ENCODE data around the gene CDK5RAP2.

CDK5RAP2 gene

DNA sequence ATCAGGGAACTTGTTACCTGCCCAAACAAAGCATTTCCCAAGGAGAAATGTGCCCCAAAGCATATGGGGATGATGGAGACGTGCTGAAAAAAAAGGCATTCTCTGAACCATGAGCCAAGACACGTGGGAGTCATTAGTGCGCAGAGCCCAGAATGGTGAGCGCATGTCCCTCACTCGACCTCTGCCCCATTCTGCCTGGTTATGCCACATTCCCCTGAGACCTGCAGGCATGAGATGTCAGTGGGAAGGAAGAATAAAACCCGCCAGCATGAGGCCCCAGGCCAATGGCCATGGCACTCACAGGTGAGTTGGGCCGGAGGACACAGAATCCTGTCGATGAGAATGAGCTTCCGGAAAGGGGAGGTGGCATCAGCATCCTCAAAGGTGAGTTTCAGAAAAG, 228.9 kb downstream of the CDK5RAP2 start:
- H3K9me3 ChIP-seq (replicated peaks in 1 of 11), result no peaks in the 10 kb centered on the region
- H3K27me3 ChIP-seq, result no peaks in the 10 kb centered on the region
- H3K27ac ChIP-seq, result no peak overlapping the region
- 0 out of 20 replicates have a peak, but pooled peaks cover 0 to 4% (median 0%) of the 10 kb centered on the region in 10 experiments for H3K4me1 ChIP-seq
- TF ChIP-seq Cebpa-rat (IDR thresholded peaks at IDR 0.05), result no peak
- no peaks in the 10 kb centered on the region for H3K36me3 ChIP-seq
- no peaks in the 10 kb centered on the region for H4K20me1 ChIP-seq
- H3K4me3 ChIP-seq, result no peak overlapping the region
- no peak overlapping the region for H3K4me2 ChIP-seq
- no peak overlapping the region for H3K9ac ChIP-seq

GRCh38 chr9:120350596-120350995, 229.4 kb downstream of the CDK5RAP2 start:
- Histone ChIP-seq H3K27me3 (no peaks in the 10 kb centered on the region), H3K4me3 (no peak overlapping the region)

GRCh38 chr9:120348951-120349429, 231.0 kb downstream of the CDK5RAP2 start:
- no peaks in the 10 kb centered on the region for H3K9me3 ChIP-seq (replicated peaks in 1 of 11)
- H3K27ac ChIP-seq, result peak overlapping the region in 2 of 11 experiments; percentile 25; a peak in 2 of 22 replicates
- no peak overlapping the region for H3K9ac ChIP-seq
- no peaks in the 10 kb centered on the region for H4K20me1 ChIP-seq
- H3K4me3 ChIP-seq, result no peak overlapping the region
- no peaks in the 10 kb centered on the region for H3K27me3 ChIP-seq
- H3K36me3 ChIP-seq, result no peaks in the 10 kb centered on the region
- TF ChIP-seq Cebpa-rat (IDR thresholded peaks at IDR 0.05), result no peak
- H3K4me1 ChIP-seq, result peaks cover 0 to 6% (median 2%) of the 10 kb centered on the region in 10 experiments; a peak in 3 of 20 replicates
- no peak overlapping the region for H3K4me2 ChIP-seq

More at GRCh38 chr9:120350596-120350995, 229.4 kb downstream of the CDK5RAP2 start:
- H3K9ac ChIP-seq, result no peak overlapping the region
- no peak overlapping the region for H3K4me2 ChIP-seq
- H3K27ac ChIP-seq, result no peak overlapping the region
- no peak for TF ChIP-seq Cebpa-rat (IDR thresholded peaks at IDR 0.05)
- H4K20me1 ChIP-seq, result no peaks in the 10 kb centered on the region
- H3K4me1 ChIP-seq, result peaks cover 0 to 4% (median 0%) of the 10 kb centered on the region in 10 experiments; a peak in 1 of 20 replicates
- no peaks in the 10 kb centered on the region for H3K9me3 ChIP-seq (replicated peaks in 1 of 11)
- no peaks in the 10 kb centered on the region for H3K36me3 ChIP-seq

DNA sequence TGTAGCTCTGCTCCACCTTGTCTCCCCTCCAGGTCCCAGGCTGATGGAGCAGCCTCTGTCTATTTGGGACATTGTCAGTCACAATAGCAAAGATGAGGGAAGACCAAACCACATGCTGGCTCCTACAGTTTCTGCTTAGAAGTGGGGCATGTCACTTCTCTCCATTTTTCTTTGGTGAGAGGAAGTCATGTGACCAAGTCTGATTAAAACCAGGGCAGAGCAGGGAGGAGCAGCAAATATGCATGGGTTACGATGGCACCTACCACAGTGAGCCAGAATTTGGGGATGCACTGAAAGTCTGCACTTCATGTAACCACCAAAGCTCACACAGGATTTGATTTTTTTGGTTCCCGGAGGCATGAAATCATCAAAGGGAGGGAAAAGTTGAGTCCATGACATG, 234.6 kb downstream of the CDK5RAP2 start:
- H3K36me3 ChIP-seq, result no peaks in the 10 kb centered on the region
- H3K9me3 ChIP-seq (replicated peaks in 1 of 11), result no peaks in the 10 kb centered on the region
- H3K4me1 ChIP-seq, result peaks cover 0 to 11% (median 3%) of the 10 kb centered on the region in 10 experiments; a peak in 5 of 20 replicates
- H3K4me2 ChIP-seq, result 0 out of 22 replicates have a peak overlapping the region, but pooled peaks of 1 of the 11 experiments have one; percentile 5
- H3K27ac ChIP-seq, result no peak overlapping the region
- TF ChIP-seq Cebpa-rat (IDR thresholded peaks at IDR 0.05), result no peak
- H4K20me1 ChIP-seq, result no peaks in the 10 kb centered on the region
- no peaks in the 10 kb centered on the region for H3K27me3 ChIP-seq
- no peak overlapping the region for H3K9ac ChIP-seq
- H3K4me3 ChIP-seq, result no peak overlapping the region

GRCh38 chr9:120344230-120344629, 235.7 kb downstream of the CDK5RAP2 start:
- Histone ChIP-seq H4K20me1 (no peaks in the 10 kb centered on the region), H3K27ac (no peak overlapping the region), H3K9ac (no peak overlapping the region), H3K36me3 (no peaks in the 10 kb centered on the region), H3K4me2 (no peak overlapping the region), H3K27me3 (no peaks in the 10 kb centered on the region), H3K9me3 (replicated peaks in 1 of 11) (no peaks in the 10 kb centered on the region), H3K4me1 (peaks cover 0 to 11% (median 3%) of the 10 kb centered on the region in 10 experiments; a peak in 5 of 20 replicates), H3K4me3 (no peak overlapping the region)
- TF ChIP-seq Cebpa-rat (IDR thresholded peaks at IDR 0.05), result no peak

GRCh38 chr9:120343416-120343815, 236.6 kb downstream of the CDK5RAP2 start:
- peak overlapping the region in 1 of 11 experiments; percentile 28; a peak in 1 of 22 replicates for H3K4me2 ChIP-seq
- no peaks in the 10 kb centered on the region for H3K27me3 ChIP-seq
- H3K36me3 ChIP-seq, result no peaks in the 10 kb centered on the region
- peaks cover 0 to 11% (median 2%) of the 10 kb centered on the region in 10 experiments; a peak in 5 of 20 replicates for H3K4me1 ChIP-seq
- H3K4me3 ChIP-seq, result no peak overlapping the region
- H3K9ac ChIP-seq, result no peak overlapping the region
- H3K27ac ChIP-seq, result no peak overlapping the region
- TF ChIP-seq Cebpa-rat (IDR thresholded peaks at IDR 0.05), result no peak
- no peaks in the 10 kb centered on the region for H3K9me3 ChIP-seq (replicated peaks in 1 of 11)
- H4K20me1 ChIP-seq, result no peaks in the 10 kb centered on the region
